ENCODE measurements around the gene GEMIN4.

The GEMIN4 gene

GRCh38 chr17:742147-742793, 9.8 kb downstream of the GEMIN4 start:
- DNase-seq (ENCODE audit: low read depth in 2 of 2) = no peak

GRCh38 chr17:740240-741017, 11.6 kb downstream of the GEMIN4 start:
- DNase-seq (ENCODE audit: low read depth in 2 of 2) = no peak

DNA sequence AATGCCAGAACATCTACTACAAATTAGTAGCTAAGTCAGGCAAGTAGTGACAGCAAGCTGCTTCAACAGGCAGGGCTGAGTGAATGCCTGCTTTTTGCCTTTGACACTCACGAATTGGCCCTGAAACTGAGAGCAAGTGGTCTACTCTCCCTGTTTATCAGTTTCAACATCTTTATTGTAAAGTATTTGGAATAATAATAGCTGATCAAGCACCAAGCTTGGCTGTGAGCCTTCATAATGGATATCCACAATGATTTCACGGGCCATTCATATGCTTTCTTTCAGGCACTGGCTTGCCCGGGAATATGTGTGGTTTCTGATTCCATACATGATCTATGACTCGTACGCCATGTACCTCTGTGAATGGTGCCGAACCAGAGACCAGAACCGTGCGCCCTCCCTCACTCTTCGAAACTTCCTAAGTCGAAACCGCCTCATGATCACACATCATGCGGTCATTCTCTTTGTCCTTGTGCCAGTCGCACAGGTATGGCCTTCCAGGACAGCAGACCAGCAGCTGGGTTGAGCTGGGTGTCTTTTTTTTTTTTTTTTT, 14.4 kb downstream of the GEMIN4 start:
- no peak for DNase-seq (ENCODE audit: low read depth in 2 of 2)

GRCh38 chr17:733743-734142, 18.3 kb downstream of the GEMIN4 start:
- DNase-seq (ENCODE audit: low read depth in 2 of 2) = no peak

GRCh38 chr17:732902-733720, 19.0 kb downstream of the GEMIN4 start:
- DNase-seq (ENCODE audit: low read depth in 2 of 2) = no peak

- DNase-seq (ENCODE audit: low read depth in 2 of 2) = no peak
Observed at GRCh38 chr17:732067-732901, 19.8 kb downstream of the GEMIN4 start, which contains the start of gene TLCD3A. TLCD3A (plus strand) TSS chr17:732596; CDS start chr17:732648, 52 bp downstream.

DNA sequence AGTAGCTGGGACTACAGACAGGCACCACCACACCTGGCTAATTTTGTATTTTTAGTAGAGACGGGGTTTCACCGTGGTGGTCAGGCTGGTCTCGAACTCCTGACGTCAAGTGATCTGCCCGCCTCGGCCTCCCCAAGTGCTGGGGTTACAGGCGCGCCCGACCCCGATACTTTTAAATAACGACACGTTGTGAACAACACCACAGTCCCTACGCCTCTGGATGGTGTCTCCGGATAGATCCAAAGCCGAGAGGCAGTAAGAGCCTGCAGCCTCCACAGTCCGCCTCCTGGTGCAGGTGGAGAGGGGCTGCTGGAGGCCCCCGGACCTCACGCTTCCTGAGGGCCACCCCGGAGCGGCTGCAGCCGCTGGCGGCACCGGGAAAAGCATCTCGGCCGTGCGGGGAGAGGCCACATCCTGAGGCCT, 20.4 kb downstream of the GEMIN4 start:
- DNase-seq (ENCODE audit: low read depth in 2 of 2) = no peak

DNA sequence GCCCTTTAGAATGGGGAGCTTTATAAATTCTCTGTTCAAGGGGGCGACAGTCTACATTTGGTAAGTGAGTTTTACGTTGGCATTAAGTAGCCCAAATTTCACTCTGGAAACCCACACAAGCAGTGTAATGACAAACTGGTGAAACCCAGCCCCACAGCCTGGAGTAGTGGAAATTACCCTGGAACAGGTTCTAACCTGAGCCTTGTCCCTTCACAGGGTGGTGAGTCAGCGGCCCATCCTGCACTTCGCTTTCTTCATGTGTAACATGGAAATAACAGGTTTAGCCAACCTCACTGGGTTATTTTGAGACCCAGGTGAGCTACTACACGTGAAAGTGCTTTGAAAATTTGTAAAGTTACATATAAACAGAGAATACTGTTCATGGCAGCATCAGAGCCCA, 23.2 kb downstream of the GEMIN4 start:
- DNase-seq (ENCODE audit: low read depth in 2 of 2) = no peak

DNA sequence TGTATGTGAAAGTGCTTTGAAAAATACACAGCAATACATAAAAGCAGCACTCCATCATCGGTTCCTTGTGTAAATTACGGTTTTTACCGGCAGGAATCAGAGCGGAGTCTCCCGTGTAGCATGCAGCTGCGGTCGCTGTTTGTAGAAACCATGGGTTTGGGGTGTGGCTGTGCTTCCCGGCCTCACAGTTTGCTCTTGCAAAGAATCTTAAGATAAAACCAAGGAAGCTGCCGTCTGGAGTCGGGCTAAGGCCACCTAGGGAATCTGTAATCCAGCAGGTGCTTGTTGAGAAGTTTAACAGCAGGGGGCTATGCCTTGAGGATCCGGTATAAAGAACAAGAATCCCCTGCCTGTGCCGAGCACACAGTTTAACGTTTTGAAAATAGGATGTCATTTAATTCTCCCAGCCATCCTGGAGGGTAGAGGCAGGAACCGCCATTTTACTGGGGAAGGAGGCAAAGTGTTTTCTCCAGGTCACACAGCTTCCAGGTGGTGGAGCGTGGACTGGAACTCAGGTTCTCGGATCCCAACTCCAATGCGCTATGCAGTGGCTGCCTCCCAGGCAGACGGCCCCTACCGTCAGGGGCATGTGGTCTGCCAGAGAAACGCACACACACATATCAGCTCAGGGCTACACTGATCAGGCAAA, 25.7 kb downstream of the GEMIN4 start:
- DNase-seq (ENCODE audit: low read depth in 2 of 2) = no peak

- no peak for DNase-seq (ENCODE audit: low read depth in 2 of 2)
Observed at GRCh38 chr17:725746-726145, 26.3 kb downstream of the GEMIN4 start.

DNA sequence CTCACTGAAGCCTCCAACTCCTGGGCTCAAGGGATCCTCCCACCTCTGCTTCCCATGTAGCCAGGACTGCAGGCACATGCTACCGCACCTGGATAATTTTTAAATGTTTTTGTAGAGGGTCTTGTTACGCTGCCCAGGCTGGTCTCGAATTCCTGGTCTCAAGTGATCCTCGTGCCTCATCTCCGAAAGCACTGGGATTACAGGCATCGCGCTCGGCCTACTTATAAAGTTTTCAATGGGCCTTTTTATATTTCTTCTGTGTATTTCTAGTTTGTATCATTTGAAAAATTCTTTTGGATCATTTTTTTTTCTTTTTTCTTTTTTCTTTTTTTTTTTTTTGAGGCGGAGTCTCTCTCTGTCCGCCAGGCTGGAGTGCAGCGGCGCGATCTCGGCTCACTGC, 27.0 kb downstream of the GEMIN4 start:
- DNase-seq (ENCODE audit: low read depth in 2 of 2) = no peak

GRCh38 chr17:721540-721937, 30.5 kb downstream of the GEMIN4 start:
- no peak for DNase-seq (ENCODE audit: low read depth in 2 of 2)

DNA sequence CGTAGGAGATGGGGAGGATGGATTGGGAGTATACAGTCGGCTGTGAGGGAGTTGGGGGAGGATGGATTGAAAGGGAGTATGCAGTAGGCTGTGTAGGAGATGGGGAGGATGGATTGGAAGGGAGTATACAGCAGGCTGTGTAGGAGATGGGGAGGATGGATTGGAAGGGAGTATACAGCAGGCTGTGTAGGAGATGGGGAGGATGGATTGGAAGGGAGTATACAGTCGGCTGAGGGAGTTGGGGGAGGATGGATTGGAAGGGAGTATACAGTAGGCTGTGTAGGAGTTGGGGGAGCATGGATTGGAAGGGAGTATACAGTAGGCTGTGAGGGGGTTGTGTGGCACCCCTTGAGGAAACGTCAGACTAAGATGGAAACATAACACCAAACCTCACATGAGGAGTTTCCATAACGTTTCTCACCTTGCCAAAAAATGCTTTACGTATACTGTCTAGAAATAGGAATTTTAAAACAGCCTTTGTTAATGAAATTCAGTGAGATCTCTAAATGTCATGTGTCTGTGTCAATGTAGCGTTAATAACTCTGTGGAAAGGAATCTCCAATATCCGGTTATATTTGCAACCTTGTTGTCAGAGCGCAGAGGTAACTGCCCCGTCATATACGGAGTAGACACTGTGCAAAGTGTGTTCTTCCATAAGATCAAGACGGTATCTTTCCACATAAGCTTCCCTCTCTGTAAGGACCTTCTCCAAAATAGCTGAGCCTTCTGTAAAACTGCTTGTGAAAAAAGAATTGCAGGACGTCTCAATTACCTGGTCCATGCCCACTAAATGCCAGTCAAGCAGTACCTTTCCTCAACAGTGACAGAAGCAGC, 31.1 kb downstream of the GEMIN4 start:
- DNase-seq (ENCODE audit: low read depth in 2 of 2) = no peak

DNA sequence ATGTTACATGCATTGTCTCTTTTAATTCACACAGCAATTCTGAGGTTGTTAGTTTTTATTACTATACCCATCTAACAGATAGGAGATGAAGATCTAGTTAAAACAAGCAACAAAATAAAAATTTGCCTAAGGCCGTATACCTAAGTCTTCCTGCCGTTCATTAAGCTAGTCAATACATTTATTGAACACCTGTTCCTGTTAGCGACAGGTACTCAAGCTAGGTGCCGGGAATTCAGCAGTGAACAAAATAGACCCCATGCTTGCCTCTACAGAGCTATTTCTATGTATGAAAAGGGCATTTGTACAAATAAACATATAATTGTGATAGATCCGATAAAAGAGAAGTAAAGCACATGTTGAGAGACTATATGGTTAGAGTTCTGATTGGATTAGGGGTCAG, 34.0 kb downstream of the GEMIN4 start:
- DNase-seq (ENCODE audit: low read depth in 2 of 2) = no peak

GRCh38 chr17:708132-708531, 43.9 kb downstream of the GEMIN4 start:
- no peak for DNase-seq (ENCODE audit: low read depth in 2 of 2)

- no peak for DNase-seq (ENCODE audit: low read depth in 2 of 2)
Observed at GRCh38 chr17:705863-706262, 46.2 kb downstream of the GEMIN4 start.

DNA sequence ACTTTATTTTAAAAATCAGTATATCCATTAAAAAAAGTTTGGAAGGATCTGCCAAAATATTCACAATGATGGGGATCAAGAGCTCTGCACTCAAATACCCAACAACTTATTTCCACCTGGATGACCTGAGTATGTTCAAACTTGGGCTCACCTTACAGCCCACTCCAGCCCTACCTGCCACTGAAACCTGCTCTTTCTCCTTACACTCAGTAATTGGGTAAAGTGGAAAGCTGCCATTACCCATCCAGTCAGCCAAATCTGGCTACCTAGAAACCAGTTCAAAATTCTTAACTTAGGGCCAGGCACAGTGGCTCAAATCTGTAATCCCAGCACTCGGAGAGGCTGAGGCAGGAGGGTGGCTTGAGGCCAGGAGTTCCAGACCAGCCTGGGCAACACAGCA, 47.1 kb downstream of the GEMIN4 start:
- DNase-seq (ENCODE audit: low read depth in 2 of 2) = no peak

DNA sequence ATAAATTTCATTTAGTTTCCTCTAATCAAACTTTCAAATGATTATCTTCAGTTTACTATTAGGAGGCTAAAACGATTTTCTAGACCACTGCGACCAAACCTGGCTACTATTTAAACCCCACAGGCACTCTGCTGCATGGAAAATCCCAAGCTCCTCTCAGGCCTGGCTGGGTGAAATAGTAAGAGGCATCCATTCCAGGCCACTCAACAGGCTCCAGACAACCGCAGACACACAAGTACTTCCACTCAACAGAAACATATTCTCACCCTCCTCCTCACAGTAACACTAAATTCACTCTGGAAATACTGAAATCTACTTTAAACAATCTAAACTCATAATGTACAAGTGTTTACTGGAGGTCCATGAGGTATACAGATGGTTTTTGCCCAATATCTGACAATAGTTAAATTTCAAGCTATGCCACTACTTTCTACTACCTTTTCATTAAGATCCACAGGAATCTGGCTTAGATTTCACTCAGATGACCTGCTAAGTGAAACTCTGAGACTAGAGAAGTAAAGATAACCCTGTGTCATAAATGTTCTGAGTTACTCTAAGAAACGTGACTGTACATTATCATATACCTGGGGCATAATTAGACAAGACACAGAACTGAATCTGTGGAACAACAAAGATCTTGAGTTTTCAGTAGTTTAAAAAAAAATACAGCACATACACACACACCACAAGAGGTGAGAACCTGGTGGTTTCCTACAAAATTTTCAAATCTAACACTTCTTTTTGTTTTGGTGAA, 47.8 kb downstream of the GEMIN4 start:
- no peak for DNase-seq (ENCODE audit: low read depth in 2 of 2)
